ENCODE data around the gene PTPRD. TPM values are rescaled to one million over a fixed set of nuclear protein-coding genes. Genes with fewer than 3 reads are reported as not detected.

PTPRD gene
- total and polyA plus RNA-seq, 2 of the 4 experiments (the other 2 are of a cell fraction): 0.07 to 0.18 TPM

DNA sequence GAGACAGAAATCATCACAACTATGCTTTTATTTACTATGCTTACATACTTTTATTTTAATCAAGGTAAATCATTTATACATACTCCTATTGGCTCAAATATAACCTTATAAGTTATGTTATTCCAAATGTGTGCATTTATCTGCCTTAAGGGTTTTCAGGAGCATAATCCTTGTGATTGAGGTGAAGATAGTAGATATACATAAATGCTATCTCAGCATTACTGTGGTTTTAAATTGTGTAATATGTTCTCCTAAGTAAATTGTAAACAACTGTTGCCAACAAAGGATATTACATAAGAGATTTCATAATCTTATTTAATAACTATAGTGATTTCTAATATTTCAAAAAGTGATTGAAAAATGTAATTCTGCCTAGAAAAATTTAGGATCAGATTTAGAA lies 1438.4 kb downstream of the PTPRD start:
- no TSS peak for BruUV-seq (replicated peaks)
- no peaks in the 10 kb centered on the region for H3K27me3 ChIP-seq (ENCODE audit: control insufficient read depth, insufficient read depth, low read length)
- TF ChIP-seq MAZ (IDR thresholded peaks at IDR 0.05; ENCODE audit: borderline replicate concordance, low read depth, low read length) (no peak), SMC3 (IDR thresholded peaks at IDR 0.05; ENCODE audit: low read depth, low read length) (no peak), NFE2L2 (IDR thresholded peaks at IDR 0.05; ENCODE audit: low read depth, low read length) (no peak), RFX5 (IDR thresholded peaks at IDR 0.05; ENCODE audit: low read depth, low read length) (no peak), MAFK (IDR thresholded peaks at IDR 0.05; ENCODE audit: low read depth, low read length) (peak; percentile 63)
- TF ChIP-seq, protein P1, sequence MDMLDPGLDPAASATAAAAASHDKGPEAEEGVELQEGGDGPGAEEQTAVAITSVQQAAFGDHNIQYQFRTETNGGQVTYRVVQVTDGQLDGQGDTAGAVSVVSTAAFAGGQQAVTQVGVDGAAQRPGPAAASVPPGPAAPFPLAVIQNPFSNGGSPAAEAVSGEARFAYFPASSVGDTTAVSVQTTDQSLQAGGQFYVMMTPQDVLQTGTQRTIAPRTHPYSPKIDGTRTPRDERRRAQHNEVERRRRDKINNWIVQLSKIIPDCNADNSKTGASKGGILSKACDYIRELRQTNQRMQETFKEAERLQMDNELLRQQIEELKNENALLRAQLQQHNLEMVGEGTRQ (IDR thresholded peaks at IDR 0.05; ENCODE audit: low read depth, low read length): no peak
- H3K9me1 ChIP-seq (ENCODE audit: insufficient read depth, low read length): no peaks in the 10 kb centered on the region
- H2BK5ac ChIP-seq (ENCODE audit: low read depth, low read length, poor library complexity, severe bottlenecking): no peak overlapping the region
- dilution Hi-C loops (cut with HindIII; ENCODE audit: low sequenced_read_pairs, unreplicated experiment) (no loop called here), in situ Hi-C loops (cut with MboI; ENCODE audit: low sequenced_read_pairs) (no loop called here), intact Hi-C loops (cut with micrococcal nuclease) (no loop called here)
- no peak overlapping the region for H2AK5ac ChIP-seq (ENCODE audit: low read depth, low read length)
- no peak overlapping the region for H3K9ac ChIP-seq (ENCODE audit: low read depth, low read length)
- H3K79me1 ChIP-seq (ENCODE audit: low read depth in 1 of 2, low read length in 2 of 2): no peaks in the 10 kb centered on the region
- no peak for DNase-seq
- no peak overlapping the region for H3K27ac ChIP-seq (ENCODE audit: insufficient read depth, low read length)
- no peaks in the 10 kb centered on the region for H4K20me1 ChIP-seq (ENCODE audit: insufficient read depth, low read length)
- H2BK15ac ChIP-seq (ENCODE audit: low read depth, low read length): no peak overlapping the region
- no peak overlapping the region for H4K8ac ChIP-seq (ENCODE audit: low read depth in 2 of 2, low read length in 2 of 2)
- no peak overlapping the region for H3K4me3 ChIP-seq (ENCODE audit: insufficient read depth, low read depth, low read length)
- no peak overlapping the region for H2BK20ac ChIP-seq (ENCODE audit: low read depth, low read length)
- CTCF ChIA-PET: no interaction called here
- no peak overlapping the region for H2BK120ac ChIP-seq (ENCODE audit: low read depth, low read length)
- no peak overlapping the region for H3K4ac ChIP-seq (ENCODE audit: low read depth, low read length)
- H3K23ac ChIP-seq (ENCODE audit: low read depth, low read length): no peak overlapping the region
- H3K4me1 ChIP-seq (ENCODE audit: control insufficient read depth, insufficient read depth, low read length): no peaks in the 10 kb centered on the region
- no peaks in the 10 kb centered on the region; the same call in 1 of the 2 replicates for H3K9me3 ChIP-seq (ENCODE audit: control insufficient read depth, insufficient read depth, low read length)
- no peak overlapping the region for H2AK9ac ChIP-seq (replicated peaks; ENCODE audit: low read depth, low read length, poor library complexity)
- H3K14ac ChIP-seq (replicated peaks; ENCODE audit: low read depth, low read length): no peak overlapping the region
- H2AFZ ChIP-seq (replicated peaks; ENCODE audit: low read length, poor library complexity): no peak overlapping the region
- H3K18ac ChIP-seq (ENCODE audit: low read depth, low read length): no peak overlapping the region
- H4K5ac ChIP-seq (ENCODE audit: low read depth, low read length): no peak overlapping the region
- H3K4me2 ChIP-seq (ENCODE audit: low read depth, low read length): no peak overlapping the region
- no peak for ATAC-seq (ENCODE audit: low read depth)
- no peak overlapping the region for H4K91ac ChIP-seq (ENCODE audit: insufficient read depth, low read depth, low read length)
- POLR2A ChIA-PET (ENCODE audit: unreplicated experiment): no interaction called here
- no peak overlapping the region for H3K56ac ChIP-seq (ENCODE audit: extremely low read depth, insufficient read depth, low read length)
- no peaks in the 10 kb centered on the region for H3K36me3 ChIP-seq (ENCODE audit: control insufficient read depth, insufficient read depth, low read length)
